Measurements from ENCODE around the gene EHBP1. TPM values are rescaled to one million over a fixed set of nuclear protein-coding genes. Genes with fewer than 3 reads are reported as not detected.
"Not testable (repeated sequence)": the region's sequence is repeated elsewhere in the genome, so short reads cannot be mapped to it uniquely, and the experiment has no call there.

The EHBP1 gene
- total RNA-seq, 2 donors from 2014 or later, result 34.6 to 49.8 TPM

- H3K27me3 ChIP-seq (ENCODE audit: control insufficient read depth, insufficient read depth, low read length, poor library complexity, severe bottlenecking), result no peaks in the 10 kb centered on the region
- H3K27ac ChIP-seq (ENCODE audit: low read depth, low read length), result no peak overlapping the region
- DNase-seq, result no peak
- no peaks in the 10 kb centered on the region for H3K4me1 ChIP-seq (ENCODE audit: control insufficient read depth, insufficient read depth, low read length)
- Mint-ChIP-seq H3K27me3 (ENCODE audit: insufficient read depth) (no peaks in the 10 kb centered on the region), H3K9me3 (peaks cover 12% of the 10 kb centered on the region), H3K36me3 (ENCODE audit: low read depth) (peaks cover 19% of the 10 kb centered on the region), H3K27ac (no peak overlapping the region), H3K4me1 (no peaks in the 10 kb centered on the region), H3K4me3 (no peak overlapping the region)
- TF ChIP-seq, protein P1, sequence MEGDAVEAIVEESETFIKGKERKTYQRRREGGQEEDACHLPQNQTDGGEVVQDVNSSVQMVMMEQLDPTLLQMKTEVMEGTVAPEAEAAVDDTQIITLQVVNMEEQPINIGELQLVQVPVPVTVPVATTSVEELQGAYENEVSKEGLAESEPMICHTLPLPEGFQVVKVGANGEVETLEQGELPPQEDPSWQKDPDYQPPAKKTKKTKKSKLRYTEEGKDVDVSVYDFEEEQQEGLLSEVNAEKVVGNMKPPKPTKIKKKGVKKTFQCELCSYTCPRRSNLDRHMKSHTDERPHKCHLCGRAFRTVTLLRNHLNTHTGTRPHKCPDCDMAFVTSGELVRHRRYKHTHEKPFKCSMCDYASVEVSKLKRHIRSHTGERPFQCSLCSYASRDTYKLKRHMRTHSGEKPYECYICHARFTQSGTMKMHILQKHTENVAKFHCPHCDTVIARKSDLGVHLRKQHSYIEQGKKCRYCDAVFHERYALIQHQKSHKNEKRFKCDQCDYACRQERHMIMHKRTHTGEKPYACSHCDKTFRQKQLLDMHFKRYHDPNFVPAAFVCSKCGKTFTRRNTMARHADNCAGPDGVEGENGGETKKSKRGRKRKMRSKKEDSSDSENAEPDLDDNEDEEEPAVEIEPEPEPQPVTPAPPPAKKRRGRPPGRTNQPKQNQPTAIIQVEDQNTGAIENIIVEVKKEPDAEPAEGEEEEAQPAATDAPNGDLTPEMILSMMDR (conservative IDR thresholded peaks at IDR 0.05), result no peak
- H3K4me3 ChIP-seq (ENCODE audit: low read length), result no peak overlapping the region
- WGBS, 2 experiments (ENCODE audit: insufficient coverage in 1 of 2, insufficient read length in 1 of 2), result 93 to 95% methylated on average over 2 to 5 of the region's 5 CpGs
- no peaks in the 10 kb centered on the region for H3K9me3 ChIP-seq (ENCODE audit: control insufficient read depth, low read length)
- H3K36me3 ChIP-seq (ENCODE audit: control insufficient read depth, insufficient read depth, low read length), result no peaks in the 10 kb centered on the region
- H3K9ac ChIP-seq (ENCODE audit: extremely low read depth, low read length, poor library complexity, severe bottlenecking), result no peak overlapping the region
These were observed 40.5 kb downstream of the EHBP1 start for GRCh38 chr2:62745891-62746481.

DNA sequence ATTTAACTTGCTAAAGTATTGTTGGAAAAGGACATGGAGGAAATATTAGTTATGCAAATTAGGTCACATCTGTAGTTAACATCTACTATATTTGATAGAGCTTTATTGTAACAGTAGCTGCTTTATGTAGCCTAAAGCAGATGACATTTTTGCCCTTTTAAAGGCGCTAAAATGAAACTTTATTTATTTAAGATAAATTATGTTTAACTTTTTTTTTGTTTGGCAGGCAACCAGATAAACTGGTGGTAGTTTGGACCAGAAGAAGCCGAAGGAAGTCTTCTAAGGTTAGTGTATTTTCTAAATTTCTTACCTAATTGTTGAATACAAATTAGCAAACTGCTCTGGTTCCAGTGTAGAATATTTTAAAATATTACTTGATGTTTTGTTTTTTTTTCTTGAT lies 41.7 kb downstream of the EHBP1 start:
- Mint-ChIP-seq H3K27ac (no peak overlapping the region), H3K4me3 (no peak overlapping the region), H3K36me3 (ENCODE audit: low read depth) (peaks cover 19% of the 10 kb centered on the region), H3K4me1 (no peaks in the 10 kb centered on the region), H3K27me3 (ENCODE audit: insufficient read depth) (no peaks in the 10 kb centered on the region), H3K9me3 (peaks cover 14% of the 10 kb centered on the region)
- TF ChIP-seq, protein P1 (conservative IDR thresholded peaks at IDR 0.05), result no peak
- Histone ChIP-seq H3K9me3 (ENCODE audit: control insufficient read depth, low read length) (no peaks in the 10 kb centered on the region), H3K27ac (ENCODE audit: low read depth, low read length) (no peak overlapping the region), H3K36me3 (ENCODE audit: control insufficient read depth, insufficient read depth, low read length) (no peaks in the 10 kb centered on the region), H3K4me3 (ENCODE audit: low read length) (no peak overlapping the region), H3K4me1 (ENCODE audit: control insufficient read depth, insufficient read depth, low read length) (no peaks in the 10 kb centered on the region), H3K27me3 (ENCODE audit: control insufficient read depth, insufficient read depth, low read length, poor library complexity, severe bottlenecking) (no peaks in the 10 kb centered on the region), H3K9ac (ENCODE audit: extremely low read depth, low read length, poor library complexity, severe bottlenecking) (no peak overlapping the region)
- no peak for DNase-seq
- WGBS, 2 experiments (ENCODE audit: insufficient coverage in 1 of 2, insufficient read length in 1 of 2), result 85% methylated on average over 2 of the region's 2 CpGs; no CpG with 5 or more reads in 1 of the 2 experiments

DNA sequence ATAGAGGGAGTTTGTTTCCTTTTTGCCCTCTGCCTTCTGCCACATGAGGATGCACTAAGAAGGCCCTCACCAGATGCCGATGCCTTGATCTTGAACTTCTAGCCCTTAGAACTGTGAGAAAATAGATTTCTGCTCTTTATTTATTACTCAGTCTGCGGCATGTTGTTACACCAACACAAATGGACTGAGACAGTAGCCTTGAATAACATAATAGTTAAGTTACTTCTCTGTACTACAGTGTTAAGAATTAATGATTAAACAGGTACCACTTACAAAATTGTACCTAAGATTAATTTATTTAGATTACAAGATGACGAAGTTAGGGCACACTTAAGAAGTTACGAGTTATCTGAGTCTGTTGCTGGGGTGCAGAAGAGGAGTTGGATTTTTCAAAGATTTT lies 42.4 kb downstream of the EHBP1 start:
- H3K4me1 Mint-ChIP-seq, result no peaks in the 10 kb centered on the region

DNA sequence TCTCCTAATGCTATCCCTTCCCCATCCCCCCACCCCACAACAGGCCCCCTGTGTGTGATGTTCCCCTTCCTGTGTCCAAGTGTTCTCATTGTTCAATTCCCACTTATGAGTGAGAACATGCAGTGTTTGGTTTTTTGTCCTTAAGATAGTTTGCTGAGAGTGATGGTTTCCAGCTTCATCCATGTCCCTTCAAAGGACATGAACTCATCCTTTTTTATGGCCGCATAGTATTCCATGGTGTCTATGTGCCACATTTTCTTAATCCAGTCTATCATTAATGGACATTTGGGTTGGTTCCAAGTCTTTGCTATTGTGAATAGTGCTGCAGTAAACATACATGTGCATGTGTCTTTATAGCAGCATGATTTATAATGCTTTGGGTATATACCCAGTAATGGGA lies 43.6 kb downstream of the EHBP1 start:
- 100% methylated on average over 1 of the region's 1 CpG; no CpG with 5 or more reads in 1 of the 2 experiments for WGBS, 2 experiments (ENCODE audit: insufficient coverage in 1 of 2, insufficient read length in 1 of 2)
- H3K9ac ChIP-seq (ENCODE audit: extremely low read depth, low read length, poor library complexity, severe bottlenecking); DNase-seq; H3K4me3 ChIP-seq (ENCODE audit: low read length); H3K4me1 Mint-ChIP-seq; H3K27ac Mint-ChIP-seq; H3K4me3 Mint-ChIP-seq; H3K27ac ChIP-seq (ENCODE audit: low read depth, low read length); H3K36me3 ChIP-seq (ENCODE audit: control insufficient read depth, insufficient read depth, low read length); H3K27me3 Mint-ChIP-seq (ENCODE audit: insufficient read depth); H3K4me1 ChIP-seq (ENCODE audit: control insufficient read depth, insufficient read depth, low read length); H3K27me3 ChIP-seq (ENCODE audit: control insufficient read depth, insufficient read depth, low read length, poor library complexity, severe bottlenecking); H3K9me3 ChIP-seq (ENCODE audit: control insufficient read depth, low read length): not testable (repeated sequence)
- Mint-ChIP-seq H3K9me3 (peaks cover 28% of the 10 kb centered on the region), H3K36me3 (ENCODE audit: low read depth) (peaks cover 33% of the 10 kb centered on the region)

More for the DNA sequence above, 42.4 kb downstream of the EHBP1 start:
- Histone ChIP-seq H3K27me3 (ENCODE audit: control insufficient read depth, insufficient read depth, low read length, poor library complexity, severe bottlenecking) (no peaks in the 10 kb centered on the region), H3K27ac (ENCODE audit: low read depth, low read length) (no peak overlapping the region), H3K4me3 (ENCODE audit: low read length) (no peak overlapping the region), H3K36me3 (ENCODE audit: control insufficient read depth, insufficient read depth, low read length) (no peaks in the 10 kb centered on the region), H3K9ac (ENCODE audit: extremely low read depth, low read length, poor library complexity, severe bottlenecking) (no peak overlapping the region), H3K4me1 (ENCODE audit: control insufficient read depth, insufficient read depth, low read length) (no peaks in the 10 kb centered on the region), H3K9me3 (ENCODE audit: control insufficient read depth, low read length) (no peaks in the 10 kb centered on the region)
- 88 to 97% methylated on average over 1 to 4 of the region's 4 CpGs for whole genome bisulfite sequencing, 2 experiments (ENCODE audit: insufficient coverage in 1 of 2, insufficient read length in 1 of 2)
- TF ChIP-seq, protein P1 (conservative IDR thresholded peaks at IDR 0.05), result no peak
- no peaks in the 10 kb centered on the region for H3K27me3 Mint-ChIP-seq (ENCODE audit: insufficient read depth)
- H3K4me3 Mint-ChIP-seq, result no peak overlapping the region
- H3K36me3 Mint-ChIP-seq (ENCODE audit: low read depth), result peaks cover 23% of the 10 kb centered on the region
- no peak overlapping the region for H3K27ac Mint-ChIP-seq
- peaks cover 17% of the 10 kb centered on the region for H3K9me3 Mint-ChIP-seq
- DNase-seq, result no peak

Measured in endodermal cell (in vitro differentiated cells).